ENCODE measurements around the gene PACC1.

- TF ChIP-seq CTCF (IDR thresholded peaks at IDR 0.05) = no peak
- TF ChIP-seq POLR2A (IDR thresholded peaks at IDR 0.05) = no peak
Observed at GRCh38 chr1:212431644-212432043, 17.0 kb upstream of the PACC1 start.

All from testis (tissue), 2 donors.